ENCODE measurements around the gene UBTD2. TPM values are rescaled to one million over a fixed set of nuclear protein-coding genes. Genes with fewer than 3 reads are reported as not detected.
"Not testable (repeated sequence)": the region's sequence is repeated elsewhere in the genome, so short reads cannot be mapped to it uniquely, and the experiment has no call there.

Gene UBTD2
- polyA plus RNA-seq, 4 donors = 62.2 to 80.3 (median 69.6) TPM

DNA sequence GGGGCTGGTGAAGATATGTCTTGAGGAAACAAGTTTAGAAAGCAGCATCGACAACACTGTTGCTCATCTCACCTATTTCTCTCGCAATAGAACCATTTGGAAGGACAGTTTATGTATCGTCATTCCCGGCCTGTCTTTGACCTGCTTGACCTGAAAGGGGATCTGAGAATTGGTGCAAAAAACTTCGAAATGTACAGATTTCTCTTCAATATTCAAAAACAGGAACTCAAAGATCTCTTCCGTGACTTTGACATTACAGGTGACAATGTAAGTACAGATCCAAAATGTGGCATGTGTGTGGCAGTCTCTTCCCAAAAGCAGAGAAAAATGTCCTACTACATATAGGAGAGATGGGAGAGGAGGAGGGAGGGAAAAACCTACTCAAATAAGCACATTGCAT, 83.1 kb downstream of the UBTD2 start:
- DNase-seq (ENCODE audit: low read depth in 4 of 4, low spot score in 2 of 4) = no peak

DNA sequence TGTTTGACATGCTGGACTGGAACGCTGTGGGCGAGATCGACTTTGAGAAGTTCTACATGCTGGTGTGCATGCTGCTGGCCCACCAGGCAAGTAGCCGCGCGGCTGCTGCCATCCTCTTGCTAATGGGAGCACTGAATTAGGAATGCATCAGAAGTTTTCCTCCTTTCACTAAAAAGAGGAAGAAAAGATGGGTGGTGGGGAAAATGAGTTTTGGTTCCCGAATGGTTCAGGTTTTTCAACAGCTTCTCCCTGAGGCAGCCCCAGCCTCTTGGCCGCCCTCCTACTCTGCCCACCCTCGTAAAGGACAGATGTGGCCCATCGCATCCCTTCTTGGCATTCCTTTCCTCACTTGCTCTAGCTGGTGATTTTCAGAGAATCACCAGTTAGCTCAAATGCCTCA, 84.1 kb downstream of the UBTD2 start:
- no peak for DNase-seq (ENCODE audit: low read depth in 4 of 4, low spot score in 2 of 4)

DNA sequence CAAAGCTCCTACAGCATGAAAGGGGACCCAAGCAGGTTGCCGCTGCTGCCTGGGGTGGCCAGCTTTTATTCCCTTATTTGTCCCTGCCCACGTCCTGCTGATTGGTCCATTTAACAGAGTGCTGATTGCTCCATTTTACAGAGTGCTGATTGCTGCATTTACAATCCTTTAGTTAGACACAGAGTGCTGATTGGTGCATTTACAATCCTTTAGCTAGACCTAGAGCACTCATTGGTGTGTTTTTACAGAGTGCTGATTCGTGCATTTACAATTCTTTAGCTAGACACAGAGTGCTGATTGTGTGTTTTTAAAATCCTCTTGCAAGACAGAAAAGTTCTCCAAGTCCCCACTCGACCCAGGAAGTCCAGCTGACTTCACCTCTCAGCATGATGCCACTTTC, 85.8 kb downstream of the UBTD2 start:
- DNase-seq (ENCODE audit: low read depth in 4 of 4, low spot score in 2 of 4) = not testable (repeated sequence)

DNA sequence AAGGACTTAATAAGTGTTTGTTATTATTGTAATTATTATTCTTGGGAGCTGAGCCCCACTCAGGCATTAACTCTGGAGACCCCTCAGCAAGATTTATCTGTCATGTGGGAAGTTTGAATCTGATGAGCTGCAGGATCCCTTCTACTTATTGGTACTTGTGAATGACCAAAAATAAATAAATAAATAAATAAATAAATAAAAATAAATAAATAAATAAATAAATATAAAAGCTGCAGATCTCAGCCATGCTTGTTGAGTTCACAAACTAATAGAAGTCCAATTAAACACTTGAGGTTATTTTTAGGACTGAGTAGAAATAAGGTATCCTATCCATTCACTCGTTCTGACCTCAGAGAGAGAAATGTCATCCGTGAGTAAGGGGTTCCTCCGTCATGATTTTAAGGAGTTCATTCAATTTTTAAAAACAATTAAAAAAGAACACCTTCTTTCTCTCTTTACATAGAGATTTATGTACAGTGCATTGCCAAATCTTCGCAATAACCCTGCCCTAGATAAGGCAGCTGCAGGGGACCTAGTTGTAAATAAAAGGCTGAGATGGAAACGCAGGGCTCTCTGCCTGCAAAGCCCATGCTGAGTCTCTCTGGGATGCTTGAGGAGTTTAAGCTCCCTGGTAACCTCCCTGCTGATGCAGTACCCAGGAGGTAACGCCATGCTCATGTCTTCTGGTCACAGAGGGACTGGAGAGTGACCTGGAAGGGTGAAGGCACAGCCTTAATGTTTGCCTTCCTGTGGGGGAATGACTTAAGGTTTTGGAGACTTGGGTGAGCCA, 88.4 kb downstream of the UBTD2 start:
- DNase-seq (ENCODE audit: low read depth in 4 of 4, low spot score in 2 of 4) = no peak

DNA sequence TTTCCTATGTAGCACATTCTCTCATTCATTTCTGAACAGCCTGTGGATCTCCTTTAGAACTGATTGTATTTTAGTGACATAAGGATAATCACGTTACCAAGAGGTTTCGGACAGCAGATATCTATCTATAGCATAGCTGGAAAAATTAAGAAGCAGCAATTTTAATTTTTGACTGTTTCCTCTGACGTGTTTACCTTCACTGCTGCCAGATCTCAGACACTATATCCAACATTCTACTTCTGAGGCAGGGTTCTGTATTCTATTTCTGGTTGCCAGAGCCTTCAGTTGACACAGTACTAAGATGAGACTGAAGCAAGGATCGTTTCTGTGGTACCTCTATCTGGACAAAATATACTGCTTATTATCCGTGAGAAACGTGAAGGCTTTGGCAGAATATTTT, 89.7 kb downstream of the UBTD2 start, which contains the start of gene EFCAB9:
Gene EFCAB9, plus strand, starts transcription at position 301 of the 400 bp plus-strand sequence. Its CDS starts 1 bp downstream, at position 302.
- no peak for DNase-seq (ENCODE audit: low read depth in 4 of 4, low spot score in 2 of 4)

DNA sequence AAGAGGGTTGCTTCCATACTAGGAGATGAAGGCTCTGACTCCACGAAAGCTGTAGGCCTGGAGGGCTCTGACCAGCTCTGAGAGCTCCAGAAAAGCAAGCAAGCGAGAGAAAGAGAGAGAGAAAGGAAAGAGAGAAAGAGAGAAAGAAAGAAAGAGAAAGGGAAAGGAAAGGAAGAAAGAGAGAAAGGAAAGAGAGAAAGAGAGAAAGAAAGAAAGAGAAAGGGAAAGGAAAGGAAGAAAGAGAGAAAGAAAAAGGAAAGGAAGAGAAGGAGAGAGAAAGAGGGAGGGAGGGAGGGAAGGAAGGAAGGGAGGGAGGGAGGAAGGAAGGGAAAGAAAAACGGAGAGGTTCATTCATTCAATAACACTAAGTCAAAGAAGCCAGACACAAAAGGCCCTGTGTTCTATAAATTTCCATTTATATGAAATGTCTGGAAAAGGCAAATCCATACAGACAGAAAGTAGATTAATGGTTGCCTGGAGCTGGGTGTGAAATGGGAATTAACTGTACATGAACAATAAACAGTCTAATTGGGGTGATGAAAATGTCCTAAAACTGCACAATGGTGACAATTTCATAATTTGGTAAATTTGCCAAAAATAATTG, 93.8 kb downstream of the UBTD2 start:
- DNase-seq (ENCODE audit: low read depth in 4 of 4, low spot score in 2 of 4) = no peak

DNA sequence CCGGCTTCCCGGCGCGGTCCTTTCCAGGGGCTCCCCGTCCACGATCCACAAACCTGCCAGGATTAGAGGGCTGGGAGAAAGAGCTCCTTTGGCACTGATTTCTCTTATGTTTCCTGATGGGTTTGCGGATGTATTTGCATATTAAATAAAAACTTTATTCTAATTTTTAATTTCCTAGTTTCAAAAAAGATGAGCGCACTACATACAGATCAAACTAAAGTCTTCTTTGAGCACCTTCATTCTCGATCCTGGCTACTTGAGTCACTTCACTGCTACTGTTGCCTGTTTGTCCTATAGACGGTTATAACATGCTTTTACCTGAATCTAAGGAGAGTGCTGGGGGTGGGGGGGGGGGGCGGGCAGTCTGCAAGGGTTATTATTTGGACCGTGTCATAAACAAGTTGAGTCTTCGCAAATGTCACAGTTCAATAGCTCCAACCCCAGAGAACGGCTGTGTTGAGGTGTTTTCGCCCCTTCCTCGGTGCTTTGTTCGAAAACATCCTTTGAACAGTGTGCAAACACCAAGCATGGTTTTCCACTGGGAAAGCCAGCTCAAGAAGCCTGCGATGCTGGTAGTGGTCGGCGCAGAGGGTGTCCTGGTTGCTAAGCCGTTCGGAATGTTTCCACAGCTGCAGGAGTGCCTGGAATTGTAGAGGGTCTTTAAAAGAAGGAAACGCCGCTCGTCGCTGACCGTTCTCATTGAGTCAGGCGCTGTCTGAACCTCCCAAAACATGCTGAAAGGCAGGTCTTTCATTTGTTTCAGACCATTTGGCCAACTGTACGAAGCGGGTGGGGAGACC, 94.5 kb downstream of the UBTD2 start:
- no peak for DNase-seq (ENCODE audit: low read depth in 4 of 4, low spot score in 2 of 4)

DNA sequence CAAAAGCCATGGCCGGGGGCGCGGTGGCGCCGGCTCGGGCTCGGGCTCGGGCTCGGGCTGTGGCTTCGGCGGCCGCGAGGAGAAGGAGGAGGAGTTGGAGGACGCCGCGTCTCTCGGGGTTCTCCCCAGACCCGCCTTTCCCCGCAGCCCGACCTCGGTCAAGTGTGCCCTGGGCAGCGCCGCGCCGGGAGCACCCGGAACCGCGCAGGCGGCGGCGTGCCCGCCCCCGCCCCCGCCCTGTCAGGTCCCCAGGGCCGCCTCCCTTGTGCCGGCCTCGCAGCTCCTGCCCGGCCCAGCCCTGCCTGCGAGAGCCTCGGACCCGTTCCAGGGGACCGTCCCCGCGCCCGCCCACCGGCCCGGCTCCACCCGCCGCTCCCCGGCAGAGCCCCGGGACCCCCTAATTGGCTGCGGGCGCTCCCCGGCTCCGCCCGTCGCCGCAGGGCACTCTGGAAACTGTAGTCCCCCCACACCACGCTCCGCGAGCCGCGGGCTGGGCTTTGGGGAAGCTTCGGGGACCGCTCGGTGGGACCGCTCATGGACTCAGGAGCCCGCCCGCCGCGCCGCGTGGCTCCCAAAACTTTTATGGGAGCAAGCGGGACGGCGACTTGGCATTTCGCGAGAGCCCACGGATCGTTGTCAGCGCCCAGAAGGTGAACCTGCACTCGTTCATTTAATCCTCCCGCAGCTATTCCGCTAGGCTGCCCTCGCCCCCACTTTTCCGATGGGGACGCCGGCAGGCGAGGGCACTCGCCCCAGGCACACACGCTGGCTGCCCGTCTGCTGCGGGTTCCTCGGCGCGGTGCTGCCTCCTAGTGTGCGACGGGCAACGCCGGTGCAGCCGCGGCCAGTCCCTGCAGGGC, 95.3 kb downstream of the UBTD2 start, which contains the start of gene STK10:
Gene STK10, minus strand, starts transcription at position 192 of the 860 bp plus-strand sequence. Its CDS starts 182 bp downstream, at position 10.
- DNase-seq (ENCODE audit: low read depth in 4 of 4, low spot score in 2 of 4) = peak in 3 of 4 donors; percentile 65 to 76 (median 73)

GRCh38 chr5:172187118-172188032, 96.2 kb downstream of the UBTD2 start:
- no peak for DNase-seq (ENCODE audit: low read depth in 4 of 4, low spot score in 2 of 4)

GRCh38 chr5:172186114-172186695, 97.4 kb downstream of the UBTD2 start:
- no peak for DNase-seq (ENCODE audit: low read depth in 4 of 4, low spot score in 2 of 4)

GRCh38 chr5:172185096-172185461, 98.5 kb downstream of the UBTD2 start:
- no peak for DNase-seq (ENCODE audit: low read depth in 4 of 4, low spot score in 2 of 4)

GRCh38 chr5:172183881-172184280, 99.7 kb downstream of the UBTD2 start:
- DNase-seq (ENCODE audit: low read depth in 4 of 4, low spot score in 2 of 4) = no peak

DNA sequence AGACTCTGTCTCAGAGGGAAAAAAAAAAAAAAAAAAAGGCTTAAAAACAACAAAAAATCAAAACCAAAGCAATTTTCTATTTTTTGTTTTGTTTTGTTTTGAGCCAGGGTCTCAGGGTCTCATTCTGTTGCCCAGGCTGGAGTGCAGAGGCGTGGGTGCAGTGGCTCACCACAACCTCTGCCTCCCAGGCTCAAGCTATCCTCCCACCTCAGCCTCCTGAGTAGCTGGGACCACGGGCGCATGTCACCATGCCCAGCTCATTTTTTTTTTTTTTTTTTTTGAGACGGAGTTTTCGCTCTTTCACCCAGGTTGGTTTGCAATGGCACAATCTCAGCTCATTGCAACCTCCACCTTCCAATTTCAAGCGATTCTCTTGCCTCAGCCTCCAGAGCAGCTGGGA, 101.3 kb downstream of the UBTD2 start:
- DNase-seq (ENCODE audit: low read depth in 4 of 4, low spot score in 2 of 4) = no peak

- DNase-seq (ENCODE audit: low read depth in 4 of 4, low spot score in 2 of 4) = no peak
These were observed 102.6 kb downstream of the UBTD2 start for GRCh38 chr5:172180936-172181335.

GRCh38 chr5:172178991-172179989, 104.3 kb downstream of the UBTD2 start:
- DNase-seq (ENCODE audit: low read depth in 4 of 4, low spot score in 2 of 4) = no peak

GRCh38 chr5:172178301-172178987, 105.1 kb downstream of the UBTD2 start:
- no peak for DNase-seq (ENCODE audit: low read depth in 4 of 4, low spot score in 2 of 4)

DNA sequence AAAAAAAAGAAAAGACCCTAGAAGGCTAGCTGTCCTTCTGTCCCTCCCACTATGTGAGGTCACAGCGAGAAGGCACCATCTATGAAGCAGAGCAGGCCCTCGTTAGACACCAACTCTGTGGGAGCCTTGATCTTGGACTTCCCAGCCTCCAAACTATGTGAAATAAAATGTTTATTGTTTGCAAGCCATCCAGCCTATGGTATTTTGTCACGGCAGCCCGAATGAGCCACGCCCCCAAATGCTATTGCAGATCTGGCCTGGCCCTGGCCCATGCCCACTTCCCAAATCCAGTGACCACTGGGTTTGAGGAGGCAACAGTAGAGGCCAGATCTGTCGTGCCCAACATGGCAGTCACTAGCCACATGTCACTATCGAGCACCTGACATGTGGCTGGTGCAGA, 106.4 kb downstream of the UBTD2 start:
- no peak for DNase-seq (ENCODE audit: low read depth in 4 of 4, low spot score in 2 of 4)
